Muscle layer of duodenum (tissue), 2 donors: ENCODE results near the gene SLC9A8.
"Not testable (repeated sequence)": the region's sequence is repeated elsewhere in the genome, so short reads cannot be mapped to it uniquely, and the experiment has no call there.

Experiments used
- H3K27ac ChIP-seq: one replicate; pipeline ENCODE4 v1.7.0; 2013; ENCODE audit warnings: mild to moderate bottlenecking, low read length
- H3K27me3 ChIP-seq: one replicate; pipeline ENCODE4 v1.7.0; 2013; ENCODE audit warnings: low read depth, mild to moderate bottlenecking, control low read depth, low read length
- H3K36me3 ChIP-seq, 2 donors: one replicate each; pipeline ENCODE4 v1.7.0; 2013; ENCODE audit warnings: low read length in 2 of 2, control low read depth in 1 of 2, mild to moderate bottlenecking in 1 of 2; ENCODE audit not compliant: insufficient read depth in 2 of 2, control insufficient read depth in 1 of 2
- H3K4me1 ChIP-seq, 2 donors: one replicate each; pipeline ENCODE4 v1.7.0; 2013; ENCODE audit warnings: low read length in 2 of 2, mild to moderate bottlenecking in 2 of 2, control low read depth in 1 of 2, moderate library complexity in 1 of 2; ENCODE audit not compliant: insufficient read depth in 2 of 2, control insufficient read depth in 1 of 2
- H3K4me3 ChIP-seq, 2 donors: one replicate each; pipeline ENCODE4 v1.7.0; 2013; ENCODE audit warnings: low read length in 2 of 2, low read depth in 1 of 2, mild to moderate bottlenecking in 1 of 2
- H3K9me3 ChIP-seq, 2 donors: one replicate each; pipeline ENCODE4 v1.7.0; 2013; ENCODE audit warnings: low read length in 2 of 2, control low read depth in 1 of 2, mild to moderate bottlenecking in 1 of 2; ENCODE audit not compliant: control insufficient read depth in 1 of 2
- donor health status: healthy.

The SLC9A8 gene

GRCh38 chr20:49803418-49803817, 9.2 kb upstream of the SLC9A8 start:
- Histone ChIP-seq H3K27me3 (no peaks in the 10 kb centered on the region), H3K4me1 (no peaks in the 10 kb centered on the region), H3K27ac (no peak overlapping the region), H3K36me3 (no peaks in the 10 kb centered on the region), H3K9me3 (no peaks in the 10 kb centered on the region), H3K4me3 (no peak overlapping the region)

DNA sequence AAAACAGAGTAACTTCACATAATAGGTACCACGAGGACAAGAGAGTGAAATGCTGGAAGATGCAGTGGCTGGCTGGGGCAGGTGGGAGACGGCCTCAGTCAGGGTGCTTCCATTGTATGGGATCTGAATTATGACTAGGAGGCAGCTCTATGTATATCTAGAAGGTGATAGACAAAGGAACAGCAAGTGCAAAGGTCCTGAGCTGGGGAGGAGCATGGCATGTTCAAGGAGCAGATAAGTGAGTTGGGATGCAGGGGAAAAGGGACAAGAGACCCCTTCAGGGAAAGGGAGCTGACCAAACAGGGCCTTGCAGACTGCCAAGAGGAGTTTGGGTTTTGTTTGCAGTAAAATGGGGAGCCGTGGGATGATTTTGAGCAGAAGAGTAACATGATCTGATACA, 8.3 kb upstream of the SLC9A8 start:
- Histone ChIP-seq H3K9me3 (no peaks in the 10 kb centered on the region), H3K27ac (no peak overlapping the region), H3K4me1 (no peaks in the 10 kb centered on the region), H3K4me3 (no peak overlapping the region), H3K27me3 (no peaks in the 10 kb centered on the region), H3K36me3 (no peaks in the 10 kb centered on the region)

DNA sequence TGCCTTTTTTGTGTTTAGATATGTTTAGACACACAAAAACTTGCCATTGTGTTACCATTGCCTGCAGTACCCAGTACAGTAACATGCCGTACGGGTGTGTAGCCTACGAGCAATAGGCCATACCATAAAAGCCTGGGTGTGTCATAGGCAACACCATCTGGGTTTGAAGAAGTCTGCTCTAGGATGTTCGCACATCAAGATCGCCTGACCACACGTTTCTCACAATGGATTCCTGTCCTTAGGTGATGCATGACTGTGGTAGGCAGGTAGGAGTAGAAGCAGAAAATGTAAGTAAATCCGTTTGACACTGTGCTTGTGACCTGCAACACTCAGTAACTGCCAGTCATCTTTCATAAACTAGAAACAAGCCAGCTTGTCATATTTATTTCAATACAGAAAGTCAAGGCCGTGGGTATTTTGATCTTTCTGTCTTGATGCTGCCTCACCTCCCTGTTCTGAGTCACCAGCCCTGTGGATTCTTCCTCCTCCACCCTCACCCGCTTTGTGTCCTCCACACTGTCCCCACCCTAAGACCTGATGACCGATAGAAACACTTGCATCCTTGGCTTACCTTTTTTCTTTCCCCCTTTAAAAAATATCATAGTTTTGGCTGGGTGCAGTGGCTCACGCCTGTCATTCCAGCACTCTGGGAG, 7.3 kb upstream of the SLC9A8 start:
- H3K4me3 ChIP-seq, H3K27ac ChIP-seq, H3K4me1 ChIP-seq, H3K27me3 ChIP-seq, H3K9me3 ChIP-seq, H3K36me3 ChIP-seq: not testable (repeated sequence)

DNA sequence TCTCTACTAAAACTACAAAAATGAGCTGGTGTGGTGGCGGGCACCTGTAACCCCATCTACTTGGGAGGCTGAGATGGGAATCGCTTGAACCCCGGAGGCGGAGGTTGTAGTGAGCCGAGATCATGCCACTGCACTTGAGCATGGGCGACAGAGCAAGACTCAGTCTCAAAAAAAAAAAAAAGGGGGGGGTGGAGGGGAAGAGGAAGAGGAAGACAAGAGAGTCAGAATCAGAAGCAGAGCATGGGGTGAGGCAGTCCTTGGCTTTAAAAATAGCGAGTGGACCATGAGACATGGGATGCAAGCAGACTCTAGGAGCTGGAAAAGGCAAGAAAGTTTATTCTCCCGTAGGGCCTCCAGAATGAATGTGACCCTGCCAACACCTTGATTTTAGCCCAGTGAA, 3.9 kb upstream of the SLC9A8 start:
- no peak overlapping the region for H3K4me3 ChIP-seq
- H3K4me1 ChIP-seq, result peaks cover 6 to 12% of the 10 kb centered on the region in 2 donors

DNA sequence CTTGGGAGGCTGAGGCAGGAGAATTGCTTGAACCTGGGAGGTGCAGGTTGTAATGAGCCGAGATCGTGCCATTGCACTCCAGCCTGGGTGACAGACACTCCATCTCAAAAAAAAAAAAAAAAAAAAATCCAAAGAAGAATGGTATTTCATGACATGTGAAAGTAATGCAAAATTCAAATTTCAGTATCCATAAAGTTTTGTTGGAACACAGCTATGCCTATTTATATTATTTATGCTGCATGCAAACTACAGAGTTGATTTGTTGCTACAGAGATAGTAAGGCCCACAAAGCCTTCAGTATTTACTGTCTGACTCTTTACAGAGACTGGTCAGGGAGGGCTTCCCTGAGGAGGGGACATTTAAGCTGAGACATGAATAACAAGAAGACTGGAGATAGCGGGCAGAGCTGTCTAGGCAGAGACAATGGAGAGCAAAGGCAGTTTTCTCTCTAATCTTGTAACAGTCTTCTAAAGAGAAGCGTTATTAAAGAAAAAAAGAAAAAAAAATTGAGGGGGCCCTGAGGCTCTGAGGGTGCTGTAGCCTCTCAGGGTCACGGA, 2.7 kb upstream of the SLC9A8 start:
- Histone ChIP-seq H3K36me3 (no peaks in the 10 kb centered on the region), H3K27me3 (no peaks in the 10 kb centered on the region), H3K4me3 (no peak overlapping the region), H3K27ac (no peak overlapping the region), H3K4me1 (peaks cover 6 to 15% of the 10 kb centered on the region in 2 donors), H3K9me3 (no peaks in the 10 kb centered on the region)

More for the DNA sequence above, 3.9 kb upstream of the SLC9A8 start:
- Histone ChIP-seq H3K27ac (no peak overlapping the region), H3K27me3 (no peaks in the 10 kb centered on the region), H3K36me3 (no peaks in the 10 kb centered on the region), H3K9me3 (no peaks in the 10 kb centered on the region)

GRCh38 chr20:49810491-49811190, 2.0 kb upstream of the SLC9A8 start:
- Histone ChIP-seq H3K4me1 (peaks cover 6 to 15% of the 10 kb centered on the region in 2 donors), H3K36me3 (peaks cover 0 to 1% of the 10 kb centered on the region in 2 donors), H3K27ac (no peak overlapping the region), H3K4me3 (no peak overlapping the region), H3K27me3 (no peaks in the 10 kb centered on the region), H3K9me3 (no peaks in the 10 kb centered on the region)

DNA sequence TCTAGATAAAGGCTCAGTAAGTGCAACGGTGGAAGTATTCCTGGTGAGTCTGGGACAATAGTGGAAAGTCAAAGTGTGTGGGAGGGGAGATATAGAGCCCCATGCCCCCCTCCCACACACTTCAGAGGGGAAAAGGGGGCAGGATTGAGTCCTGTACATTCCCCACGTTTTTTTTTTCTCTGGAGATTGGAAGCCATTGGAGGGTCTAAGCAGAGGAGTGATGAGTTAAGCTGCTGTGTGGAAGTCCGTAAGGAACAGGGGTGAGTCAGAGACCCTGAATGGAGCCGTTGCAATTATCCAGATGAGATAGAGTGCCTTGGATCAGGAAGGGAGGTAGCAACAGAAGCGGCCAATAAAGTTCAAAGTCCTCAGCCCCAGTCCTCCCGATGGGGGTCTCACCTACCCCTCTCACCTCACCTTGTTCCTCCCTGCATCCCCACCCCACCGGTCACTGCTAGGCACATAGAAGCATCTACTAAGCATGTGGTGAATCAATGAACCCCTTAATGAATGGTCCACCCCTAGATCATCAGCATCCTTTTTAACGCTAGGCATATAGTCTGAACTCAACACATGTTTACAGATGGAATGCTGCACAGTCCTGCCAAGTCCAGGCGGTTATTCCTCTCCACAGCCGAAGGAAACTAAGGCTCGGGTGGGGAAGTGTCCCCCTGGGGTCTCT, 662 bp upstream of the SLC9A8 start:
- H3K9me3 ChIP-seq, result no peaks in the 10 kb centered on the region
- peak overlapping the region; percentile 96 for H3K27ac ChIP-seq
- peaks cover 0 to 5% of the 10 kb centered on the region in 2 donors for H3K36me3 ChIP-seq
- H3K4me1 ChIP-seq, result peaks cover 6 to 15% of the 10 kb centered on the region in 2 donors
- no peaks in the 10 kb centered on the region for H3K27me3 ChIP-seq
- H3K4me3 ChIP-seq, result peak overlapping the region; percentile 82

- H3K27ac ChIP-seq, result peak overlapping the region; percentile 96
- peaks cover 6 to 15% of the 10 kb centered on the region in 2 donors for H3K4me1 ChIP-seq
- H3K4me3 ChIP-seq, result peak overlapping the region; percentile 82
- no peaks in the 10 kb centered on the region for H3K27me3 ChIP-seq
- H3K9me3 ChIP-seq, result no peaks in the 10 kb centered on the region
- peaks cover 0 to 5% of the 10 kb centered on the region in 2 donors for H3K36me3 ChIP-seq
These were observed 812 bp downstream of the SLC9A8 start for GRCh38 chr20:49813305-49813974.

DNA sequence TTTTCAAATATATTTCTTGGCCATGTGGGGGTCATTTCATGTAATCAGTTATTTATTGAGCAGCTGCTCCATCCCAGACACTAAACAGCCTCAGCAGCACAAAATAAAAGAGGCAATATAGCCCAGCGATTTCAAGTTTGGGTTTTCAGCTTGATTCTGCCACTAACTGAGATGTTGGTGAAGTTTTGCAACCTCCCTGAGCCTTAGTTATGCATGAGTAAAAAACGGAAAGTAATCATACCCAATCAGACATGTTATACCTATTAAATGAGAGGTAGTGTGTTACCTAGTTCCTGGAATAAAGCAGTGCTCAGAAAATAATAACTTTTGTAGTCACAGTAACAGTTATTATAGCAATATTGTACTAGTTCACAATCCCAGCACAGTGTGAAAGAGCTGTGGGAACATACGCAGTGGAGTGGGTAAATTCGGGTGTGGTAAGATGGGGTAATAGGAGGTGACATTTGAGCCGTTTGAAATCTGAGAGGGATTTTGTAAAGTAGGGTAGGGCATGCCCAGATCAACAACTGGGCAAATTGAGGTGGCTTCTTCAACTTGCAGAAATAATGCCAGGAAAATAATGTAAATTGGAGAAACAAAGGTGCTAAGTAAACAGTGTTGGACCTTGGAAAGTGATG, 1.5 kb downstream of the SLC9A8 start:
- H3K4me1 ChIP-seq, result peaks cover 6 to 15% of the 10 kb centered on the region in 2 donors
- H3K36me3 ChIP-seq, result peaks cover 0 to 7% of the 10 kb centered on the region in 2 donors
- peak overlapping the region; percentile 82 for H3K4me3 ChIP-seq
- H3K9me3 ChIP-seq, result no peaks in the 10 kb centered on the region
- peak overlapping the region; percentile 96 for H3K27ac ChIP-seq
- H3K27me3 ChIP-seq, result no peaks in the 10 kb centered on the region

GRCh38 chr20:49818816-49819215, 6.2 kb downstream of the SLC9A8 start:
- H3K27ac ChIP-seq, result no peak overlapping the region
- H3K27me3 ChIP-seq, result no peaks in the 10 kb centered on the region
- peaks cover 15 to 16% of the 10 kb centered on the region in 2 donors for H3K36me3 ChIP-seq
- H3K4me1 ChIP-seq, result peaks cover 7 to 19% of the 10 kb centered on the region in 2 donors
- H3K4me3 ChIP-seq, result no peak overlapping the region
- no peaks in the 10 kb centered on the region for H3K9me3 ChIP-seq
